T-cell (primary cell): ENCODE data around the gene PHF2. TPM values are rescaled to one million over a fixed set of nuclear protein-coding genes. Genes with fewer than 3 reads are reported as not detected.
"Not testable (repeated sequence)": the region's sequence is repeated elsewhere in the genome, so short reads cannot be mapped to it uniquely, and the experiment has no call there.

Experiments used
- ATAC-seq, 4 experiments: fragments of 200-7000 bp in 3 of 4; fragments of 150-1000 bp in 1 of 4; cut with Tn5 transposase; replicated peaks in 1 of 4; 1 replicate in 3 of 4; 2 replicates in 1 of 4; pipeline ENCODE4 v1.10.0; 2021; ENCODE audit warnings: moderate library complexity in 3 of 4, mild to moderate bottlenecking in 2 of 4, moderate number of reproducible peaks in 1 of 4
- CTCF ChIA-PET, 2 donors: fragments of 300-600 bp; sonication (Branson Sonifier 250); formaldehyde crosslinking; loops; one replicate each; lab custom pipeline; 2022; ENCODE audit warnings: antibody characterized with exemption in 2 of 2; lab: Charles Lee
- POLR2A ChIA-PET, 2 donors: fragments of 300-600 bp; sonication (Branson Sonifier 250); formaldehyde crosslinking; loops; one replicate each; lab custom pipeline; 2022; ENCODE audit warnings: antibody characterized with exemption in 2 of 2; lab: Charles Lee
- DNase-seq, 35 experiments: peaks; one replicate each; pipeline versions ENCODE4 v3.0.0 to v3.0.0-alpha.2; 2013 to 2023
- H3K27ac ChIP-seq: one replicate; pipeline ENCODE4 v1.5.1; 2013; ENCODE audit warnings: low read length
- H3K27me3 ChIP-seq, 2 experiments: replicated peaks in 1 of 2; 1 replicate in 1 of 2; 2 replicates in 1 of 2; pipeline versions ENCODE4 v1.6.1 to v1.7.0; 2013; ENCODE audit warnings: low read length in 1 of 2, mixed read lengths in 1 of 2; ENCODE audit not compliant: control insufficient read depth in 2 of 2, insufficient read depth in 2 of 2; ENCODE audit errors: extremely low read depth in 1 of 2
- H3K36me3 ChIP-seq, 2 donors: 1 replicate in 1 of 2; 2 replicates in 1 of 2; pipeline versions ENCODE4 v1.6.1 to v1.7.0; 2013; ENCODE audit warnings: low read length in 1 of 2; ENCODE audit not compliant: control insufficient read depth in 2 of 2, insufficient read depth in 1 of 2; ENCODE audit errors: extremely low read depth in 1 of 2
- H3K4me1 ChIP-seq, 2 experiments: 1 replicate in 1 of 2; 2 replicates in 1 of 2; pipeline versions ENCODE4 v1.6.1 to v1.7.0; 2013; ENCODE audit warnings: low read length in 2 of 2, mixed read lengths in 1 of 2; ENCODE audit not compliant: insufficient read depth in 2 of 2, control insufficient read depth in 1 of 2; ENCODE audit errors: extremely low read depth in 1 of 2
- H3K4me3 ChIP-seq, 2 donors: 1 replicate in 1 of 2; 2 replicates in 1 of 2; pipeline versions ENCODE4 v1.5.1 to v1.7.0; 2013; ENCODE audit warnings: mild to moderate bottlenecking in 2 of 2, low read length in 1 of 2, moderate library complexity in 1 of 2; ENCODE audit not compliant: control insufficient read depth in 1 of 2; ENCODE audit errors: extremely low read depth in 1 of 2
- H3K9me3 ChIP-seq: 2 replicates; pipeline ENCODE4 v1.7.0; 2013
- H3K27ac Mint-ChIP-seq, 2 donors: one replicate each; pipeline ENCODE4 v1.8.0; 2020 to 2021; ENCODE audit warnings: mild to moderate bottlenecking in 2 of 2, mixed read lengths in 2 of 2
- H3K27me3 Mint-ChIP-seq, 2 donors: one replicate each; pipeline ENCODE4 v1.8.0; 2021 to 2022; ENCODE audit warnings: mixed read lengths in 2 of 2
- H3K36me3 Mint-ChIP-seq: one replicate; pipeline ENCODE4 v1.8.0; 2021; ENCODE audit warnings: mixed read lengths
- H3K4me1 Mint-ChIP-seq, 3 donors: one replicate each; pipeline ENCODE4 v1.8.0; 2020 to 2022; ENCODE audit warnings: mixed read lengths in 3 of 3, mild to moderate bottlenecking in 1 of 3
- H3K4me3 Mint-ChIP-seq, 3 donors: one replicate each; pipeline ENCODE4 v1.8.0; 2020 to 2022; ENCODE audit warnings: mild to moderate bottlenecking in 3 of 3, mixed read lengths in 3 of 3, moderate library complexity in 3 of 3
- H3K9me3 Mint-ChIP-seq, 3 donors: one replicate each; pipeline ENCODE4 v1.8.0; 2020 to 2022; ENCODE audit warnings: mixed read lengths in 3 of 3
- WGBS: methylation state at CpG from one replicate; pipeline ENCODE4 v1.1.5; 2013; ENCODE audit warnings: missing lambda C conversion rate; ENCODE audit not compliant: insufficient coverage; 5-methylcytosine and 5-hydroxymethylcytosine counted together
- total RNA-seq, 35 experiments: library from RNA in 6 of 35; stranded (reverse) in 6 of 35; fragments of 120-200 nt in 1 of 35; gene quantifications; one replicate each; pipeline versions ENCODE4 v1.2.1 to v1.2.4 and lab custom pipeline; 2013 to 2026

PHF2 gene
- total RNA-seq, 5 donors from 2014 or later (not counting 1 experiment from before 2014, with no cell fraction given): 24.6 to 38.5 (median 34.6) TPM

- H3K4me3 Mint-ChIP-seq: no peak overlapping the region
- no peaks in the 10 kb centered on the region for H3K4me1 Mint-ChIP-seq
- ATAC-seq (no peak), DNase-seq (peak in 3 of 35 experiments; percentile 3 to 20 (median 11))
- H3K9me3 Mint-ChIP-seq: no peaks in the 10 kb centered on the region
- no peak overlapping the region for H3K27ac ChIP-seq
- H3K27me3 Mint-ChIP-seq: no peaks in the 10 kb centered on the region
- WGBS: 86% methylated on average over 15 of the region's 15 CpGs
- H3K9me3 ChIP-seq: no peaks in the 10 kb centered on the region
- no peak overlapping the region for H3K27ac Mint-ChIP-seq
- no peak overlapping the region for H3K4me3 ChIP-seq
- peaks cover 14 to 18% of the 10 kb centered on the region in 2 donors for H3K36me3 ChIP-seq
- H3K4me1 ChIP-seq: no peaks in the 10 kb centered on the region
- peaks cover 22% of the 10 kb centered on the region for H3K36me3 Mint-ChIP-seq
- H3K27me3 ChIP-seq: no peaks in the 10 kb centered on the region
- POLR2A ChIA-PET: no interaction called here
- CTCF ChIA-PET: no interaction called here
Measured at GRCh38 chr9:93669116-93669957, 93.0 kb downstream of the PHF2 start.

GRCh38 chr9:93669958-93670207 is 93.5 kb downstream of the PHF2 start:
- Mint-ChIP-seq H3K27ac (no peak overlapping the region), H3K9me3 (no peaks in the 10 kb centered on the region), H3K4me1 (no peaks in the 10 kb centered on the region), H3K27me3 (no peaks in the 10 kb centered on the region), H3K36me3 (peaks cover 24% of the 10 kb centered on the region), H3K4me3 (no peak overlapping the region)
- WGBS: 75% methylated on average over 3 of the region's 3 CpGs
- H3K9me3 ChIP-seq: no peaks in the 10 kb centered on the region
- no peak for DNase-seq
- no peak overlapping the region for H3K4me3 ChIP-seq
- H3K27me3 ChIP-seq: no peaks in the 10 kb centered on the region
- no peak for ATAC-seq
- no peak overlapping the region for H3K27ac ChIP-seq
- ChIA-PET CTCF (no interaction called here), POLR2A (no interaction called here)
- H3K36me3 ChIP-seq: peaks cover 14 to 23% of the 10 kb centered on the region in 2 donors
- H3K4me1 ChIP-seq: no peaks in the 10 kb centered on the region

GRCh38 chr9:93670208-93671019 is 94.0 kb downstream of the PHF2 start:
- Mint-ChIP-seq H3K4me3 (no peak overlapping the region), H3K4me1 (no peaks in the 10 kb centered on the region), H3K27ac (no peak overlapping the region), H3K36me3 (peaks cover 29% of the 10 kb centered on the region), H3K27me3 (no peaks in the 10 kb centered on the region), H3K9me3 (no peaks in the 10 kb centered on the region)
- DNase-seq (peak in 3 of 35 experiments; percentile 3 to 20 (median 10)), ATAC-seq (no peak)
- 99% methylated on average over 8 of the region's 8 CpGs for WGBS
- Histone ChIP-seq H3K36me3 (peaks cover 14 to 27% of the 10 kb centered on the region in 2 donors), H3K27me3 (no peaks in the 10 kb centered on the region), H3K27ac (no peak overlapping the region), H3K9me3 (no peaks in the 10 kb centered on the region), H3K4me3 (no peak overlapping the region), H3K4me1 (no peaks in the 10 kb centered on the region)
- ChIA-PET CTCF (no interaction called here), POLR2A (no interaction called here)

GRCh38 chr9:93671020-93671338 is 94.6 kb downstream of the PHF2 start:
- no peaks in the 10 kb centered on the region for H3K4me1 ChIP-seq
- Mint-ChIP-seq H3K4me1 (no peaks in the 10 kb centered on the region), H3K27me3 (no peaks in the 10 kb centered on the region), H3K4me3 (no peak overlapping the region), H3K9me3 (no peaks in the 10 kb centered on the region), H3K27ac (no peak overlapping the region), H3K36me3 (peaks cover 30% of the 10 kb centered on the region)
- DNase-seq (peak in 2 of 35 experiments; percentile 7 to 13), ATAC-seq (no peak)
- H3K4me3 ChIP-seq: no peak overlapping the region
- WGBS: no CpG with 5 or more reads among the region's 2 CpGs
- peaks cover 14 to 29% of the 10 kb centered on the region in 2 donors for H3K36me3 ChIP-seq
- H3K9me3 ChIP-seq: no peaks in the 10 kb centered on the region
- no peak overlapping the region for H3K27ac ChIP-seq
- ChIA-PET CTCF (interaction anchor here in 1 of 2 donors (0.5 kb wide), 1 partner anchor 557 kb away, joined by 3 read pairs; no protein-coding TSS in a partner anchor), POLR2A (no interaction called here)
- no peaks in the 10 kb centered on the region for H3K27me3 ChIP-seq

GRCh38 chr9:93672330-93673020 is 96.1 kb downstream of the PHF2 start:
- CTCF ChIA-PET, H3K4me1 ChIP-seq, H3K27ac Mint-ChIP-seq, H3K9me3 ChIP-seq, H3K27me3 ChIP-seq, H3K4me3 Mint-ChIP-seq, H3K27ac ChIP-seq, H3K4me3 ChIP-seq, POLR2A ChIA-PET, ATAC-seq, H3K27me3 Mint-ChIP-seq, H3K4me1 Mint-ChIP-seq, H3K9me3 Mint-ChIP-seq: not testable (repeated sequence)
- DNase-seq: peak in 2 of 35 experiments; percentile 0 to 15
- peaks cover 21 to 41% of the 10 kb centered on the region in 2 donors for H3K36me3 ChIP-seq
- 100% methylated on average over 2 of the region's 2 CpGs for WGBS
- peaks cover 38% of the 10 kb centered on the region for H3K36me3 Mint-ChIP-seq

- Mint-ChIP-seq H3K36me3 (peaks cover 44% of the 10 kb centered on the region), H3K27ac (no peak overlapping the region)
- 98% methylated on average over 11 of the region's 16 CpGs for WGBS
Measured at GRCh38 chr9:93673021-93673838, 96.8 kb downstream of the PHF2 start.

More at GRCh38 chr9:93673021-93673838, 96.8 kb downstream of the PHF2 start:
- ATAC-seq (no peak), DNase-seq (peak in 4 of 35 experiments; percentile 0 to 16 (median 7))
- H3K4me3 Mint-ChIP-seq: no peak overlapping the region
- Histone ChIP-seq H3K27ac (no peak overlapping the region), H3K36me3 (peaks cover 26 to 46% of the 10 kb centered on the region in 2 donors), H3K27me3 (no peaks in the 10 kb centered on the region), H3K4me3 (no peak overlapping the region), H3K9me3 (no peaks in the 10 kb centered on the region), H3K4me1 (no peaks in the 10 kb centered on the region)
- ChIA-PET CTCF (no interaction called here), POLR2A (no interaction called here)
- H3K9me3 Mint-ChIP-seq: no peaks in the 10 kb centered on the region
- no peaks in the 10 kb centered on the region for H3K27me3 Mint-ChIP-seq
- H3K4me1 Mint-ChIP-seq: no peaks in the 10 kb centered on the region
